Tracheal epithelial cell (primary cell): Measurements from ENCODE around the gene C1QTNF4. TPM values are rescaled to one million over a fixed set of nuclear protein-coding genes. Genes with fewer than 3 reads are reported as not detected.

Experiments used
- total RNA-seq: library from RNA; depleted of rRNA; stranded (reverse); fragments of >200 nt; gene quantifications from 2 replicates; pipeline ENCODE4 v1.2.1, GENCODE V29; 2014

C1QTNF4 gene
- total RNA-seq, result 0.43 TPM in 1 of 2 replicates, not detected in the other

DNA sequence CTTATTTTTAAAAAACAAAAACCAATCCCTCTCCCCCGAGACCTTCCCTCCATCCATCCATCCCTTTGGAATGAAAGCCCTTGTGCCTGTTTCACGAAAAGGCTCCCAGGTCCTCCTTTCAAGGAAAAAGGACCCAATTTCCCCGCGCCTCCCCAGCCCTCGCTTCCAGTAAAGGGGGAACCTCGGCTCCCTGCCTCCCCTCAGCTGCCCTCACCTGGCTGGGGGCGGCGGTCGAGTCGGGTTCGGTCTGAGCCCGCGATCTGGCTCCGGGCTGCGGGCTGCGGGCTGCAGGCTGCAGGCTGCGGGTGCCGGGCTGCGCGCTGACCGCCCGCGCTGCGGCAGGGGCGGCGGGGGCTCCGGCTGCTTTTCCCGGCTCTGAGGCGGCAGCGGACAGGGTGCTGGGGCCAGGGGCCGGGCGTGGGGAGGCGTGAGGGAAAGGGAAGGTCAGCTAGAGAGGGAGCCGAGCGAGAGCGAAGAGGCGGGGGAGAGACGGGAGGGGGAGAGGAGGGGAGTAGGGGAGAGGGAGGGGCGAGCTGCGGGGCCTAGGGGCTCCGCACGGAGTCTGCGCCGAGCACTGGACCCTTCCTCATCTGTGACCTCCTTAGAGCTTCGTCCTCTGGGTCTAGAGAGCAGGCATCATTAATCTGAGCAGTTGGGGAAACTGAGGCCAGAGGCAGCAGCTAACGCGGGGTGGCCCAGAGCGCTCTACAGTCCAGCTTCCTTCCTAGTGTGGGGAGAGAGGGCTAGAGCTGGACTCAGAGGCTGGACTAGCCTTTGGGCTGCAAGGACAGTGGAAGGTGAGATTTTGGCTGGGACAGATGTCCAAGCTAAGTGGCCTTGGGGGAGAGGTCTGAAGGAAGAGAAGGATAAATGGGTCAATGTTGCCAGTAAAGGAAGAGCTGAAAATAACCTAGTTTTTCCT, at the start of gene C1QTNF4:
Gene C1QTNF4 (minus strand): TSS at position 478 of the 922 bp plus-strand sequence. CDS start 3,601 bp downstream, outside the sequence.

DNA sequence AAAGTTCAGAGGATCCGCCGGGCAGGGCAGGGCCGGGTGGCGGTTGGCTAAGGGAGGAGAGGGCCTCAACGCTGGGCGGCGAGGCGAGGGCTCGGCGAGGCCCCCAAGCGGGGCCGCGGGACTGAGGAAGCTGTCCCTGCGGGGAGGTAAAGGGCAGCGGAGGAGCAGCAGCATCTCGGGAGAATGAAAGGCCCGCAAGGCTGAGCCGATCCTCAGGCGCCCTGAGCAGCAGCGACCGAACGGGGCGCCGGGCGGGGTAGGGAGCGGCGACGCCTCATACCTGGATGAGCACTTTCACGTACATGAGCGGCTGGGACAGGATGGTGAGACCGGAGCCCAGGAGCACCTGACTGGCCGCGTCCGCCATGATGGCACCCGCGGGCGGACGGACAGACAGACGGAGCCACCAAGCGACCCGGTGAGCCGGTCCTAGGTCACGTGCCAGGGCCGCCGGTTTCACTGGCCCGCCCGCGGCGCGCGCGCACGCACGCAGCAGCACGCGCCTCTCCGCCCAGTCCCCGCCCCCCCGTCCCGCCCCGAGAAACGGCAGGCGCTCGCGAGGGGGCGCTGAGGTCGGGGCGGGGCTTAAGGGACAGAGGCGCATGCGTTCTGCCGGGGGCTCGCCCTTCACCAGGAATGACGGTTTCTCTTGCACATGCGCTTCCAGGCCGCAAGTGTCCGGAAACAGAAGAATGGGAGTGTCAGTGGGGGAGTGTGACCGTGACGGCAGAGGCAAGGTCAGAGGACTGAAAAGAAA, 48.1 kb upstream of the C1QTNF4 start, which contains the start of gene MTCH2:
Gene MTCH2 (minus strand): TSS at position 461 of the 757 bp plus-strand sequence. CDS start 94 bp downstream, at position 367.

DNA sequence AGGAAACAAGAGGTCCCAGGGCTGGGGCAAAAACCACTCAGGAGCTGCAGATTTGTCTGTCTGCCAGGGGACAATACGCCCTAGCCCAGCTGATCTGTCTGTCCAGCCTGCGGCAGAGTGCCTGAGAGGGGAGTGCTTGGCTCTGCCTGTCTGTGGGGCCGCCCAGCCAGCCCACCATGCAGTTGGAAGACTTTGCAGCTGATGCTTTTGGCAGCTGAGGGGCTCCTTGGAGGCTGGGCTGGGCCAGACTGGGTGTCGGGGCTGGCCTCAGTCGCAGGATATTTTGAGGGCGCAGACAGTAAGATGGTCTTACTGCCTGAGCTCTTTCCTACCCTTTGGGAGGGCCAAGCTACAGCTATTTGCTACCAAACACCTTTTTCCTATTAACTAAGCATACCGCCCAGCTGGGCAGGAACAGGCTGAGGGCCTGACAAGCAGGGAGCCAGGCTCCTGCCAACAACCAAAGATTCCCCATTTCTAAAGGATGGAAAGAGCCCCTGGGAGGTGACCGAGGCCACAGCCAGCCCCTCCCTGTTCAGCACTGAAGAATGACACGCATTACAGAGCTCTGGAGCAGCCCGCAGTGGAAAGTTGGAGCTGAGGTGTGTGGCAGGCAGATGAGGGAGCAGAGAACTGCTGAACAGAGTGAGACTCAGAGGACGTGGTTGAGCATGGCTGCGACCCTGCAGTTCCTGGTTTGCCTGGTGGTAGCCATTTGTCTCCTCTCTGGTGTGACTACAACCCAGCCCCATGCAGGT, 7.9 kb downstream of the C1QTNF4 start, which contains the start of gene FAM180B:
Gene FAM180B (plus strand): TSS at position 581 of the 758 bp plus-strand sequence. CDS start 91 bp downstream, at position 672.

DNA sequence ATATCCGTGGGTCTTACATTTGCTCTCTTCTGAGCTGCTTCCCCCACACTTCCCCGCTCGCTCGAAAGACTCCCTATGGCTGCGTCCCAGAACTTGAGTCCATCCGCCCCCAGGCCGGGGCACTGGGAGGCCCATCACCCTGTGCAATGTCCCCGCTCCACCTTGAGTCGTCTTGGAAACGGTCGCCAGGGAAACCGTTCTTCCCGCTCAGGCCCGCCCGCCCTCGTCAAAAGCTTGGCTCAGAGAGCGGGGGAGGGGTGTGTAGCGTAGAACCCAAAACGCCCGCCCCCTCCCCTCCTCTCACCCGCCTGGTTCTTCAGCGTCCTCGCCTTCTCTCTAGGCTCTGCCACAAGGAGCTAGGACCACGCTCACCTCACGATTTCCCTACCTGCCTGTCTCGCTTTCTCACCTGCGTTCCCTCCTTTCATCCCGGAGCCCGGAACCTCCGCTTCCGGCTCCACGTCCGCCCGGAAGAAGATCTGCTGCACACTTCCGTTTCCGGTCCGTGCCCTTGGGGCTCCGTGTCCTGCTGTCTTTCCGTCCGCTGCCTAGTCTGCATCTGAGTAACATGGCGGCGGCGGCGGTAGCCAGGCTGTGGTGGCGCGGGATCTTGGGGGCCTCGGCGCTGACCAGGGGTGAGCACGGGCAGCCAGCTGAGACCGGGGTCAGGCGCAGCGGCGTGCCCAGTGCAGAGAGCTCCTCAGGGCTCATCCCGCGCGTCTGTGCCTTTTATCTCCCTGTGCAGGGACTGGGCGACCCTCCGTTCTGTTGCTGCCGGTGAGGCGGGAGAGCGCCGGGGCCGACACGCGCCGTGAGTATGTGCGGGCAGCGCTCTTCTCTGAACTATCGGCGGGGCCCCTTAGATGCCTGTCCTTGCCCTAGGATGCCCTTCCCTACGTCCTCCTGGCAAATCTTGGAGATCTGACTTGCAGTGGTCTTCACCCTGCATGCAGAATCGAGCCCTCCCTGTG, 15.4 kb downstream of the C1QTNF4 start, which contains the start of the genes KBTBD4 and NDUFS3:
Gene KBTBD4 (minus strand): TSS at position 447 of the 971 bp plus-strand sequence. CDS start 19 bp downstream, at position 428.
Gene NDUFS3 (plus strand): TSS at position 551 of the 971 bp plus-strand sequence. CDS start 18 bp downstream, at position 569.

DNA sequence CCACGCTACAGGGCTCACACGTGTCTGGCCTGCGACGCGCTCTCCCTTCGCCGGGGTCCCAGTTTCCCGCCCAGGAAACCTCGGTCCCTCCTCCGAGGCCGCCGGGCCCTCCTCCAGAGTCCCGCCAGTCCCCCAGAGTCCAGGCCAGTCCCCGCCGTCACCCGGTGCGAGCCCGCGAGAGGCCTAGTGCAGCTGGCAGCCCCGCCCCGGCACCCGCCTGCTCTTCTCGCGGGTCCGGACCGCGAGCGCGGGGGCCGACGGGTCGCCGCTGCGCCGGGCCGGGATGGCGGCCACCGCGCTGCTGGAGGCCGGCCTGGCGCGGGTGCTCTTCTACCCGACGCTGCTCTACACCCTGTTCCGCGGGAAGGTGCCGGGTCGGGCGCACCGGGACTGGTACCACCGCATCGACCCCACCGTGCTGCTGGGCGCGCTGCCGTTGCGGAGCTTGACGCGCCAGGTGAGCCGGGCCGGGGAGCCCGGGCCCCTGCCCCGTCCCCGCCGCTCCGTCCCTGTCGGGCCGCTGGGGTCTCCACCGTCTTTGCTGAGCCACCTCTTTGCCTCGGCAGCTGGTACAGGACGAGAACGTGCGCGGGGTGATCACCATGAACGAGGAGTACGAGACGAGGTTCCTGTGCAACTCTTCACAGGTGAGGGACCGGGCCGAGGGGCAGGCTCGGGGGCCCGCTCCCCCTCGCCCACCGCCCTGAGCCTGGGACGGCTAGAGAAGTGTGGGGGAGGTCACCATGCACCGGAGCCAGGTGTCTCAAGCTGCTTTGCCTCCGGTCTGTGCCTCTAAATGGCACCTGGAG, 28.7 kb downstream of the C1QTNF4 start, which contains the start of gene PTPMT1:
Gene PTPMT1 (plus strand): TSS at position 260 of the 809 bp plus-strand sequence. CDS start 24 bp downstream, at position 284.

DNA sequence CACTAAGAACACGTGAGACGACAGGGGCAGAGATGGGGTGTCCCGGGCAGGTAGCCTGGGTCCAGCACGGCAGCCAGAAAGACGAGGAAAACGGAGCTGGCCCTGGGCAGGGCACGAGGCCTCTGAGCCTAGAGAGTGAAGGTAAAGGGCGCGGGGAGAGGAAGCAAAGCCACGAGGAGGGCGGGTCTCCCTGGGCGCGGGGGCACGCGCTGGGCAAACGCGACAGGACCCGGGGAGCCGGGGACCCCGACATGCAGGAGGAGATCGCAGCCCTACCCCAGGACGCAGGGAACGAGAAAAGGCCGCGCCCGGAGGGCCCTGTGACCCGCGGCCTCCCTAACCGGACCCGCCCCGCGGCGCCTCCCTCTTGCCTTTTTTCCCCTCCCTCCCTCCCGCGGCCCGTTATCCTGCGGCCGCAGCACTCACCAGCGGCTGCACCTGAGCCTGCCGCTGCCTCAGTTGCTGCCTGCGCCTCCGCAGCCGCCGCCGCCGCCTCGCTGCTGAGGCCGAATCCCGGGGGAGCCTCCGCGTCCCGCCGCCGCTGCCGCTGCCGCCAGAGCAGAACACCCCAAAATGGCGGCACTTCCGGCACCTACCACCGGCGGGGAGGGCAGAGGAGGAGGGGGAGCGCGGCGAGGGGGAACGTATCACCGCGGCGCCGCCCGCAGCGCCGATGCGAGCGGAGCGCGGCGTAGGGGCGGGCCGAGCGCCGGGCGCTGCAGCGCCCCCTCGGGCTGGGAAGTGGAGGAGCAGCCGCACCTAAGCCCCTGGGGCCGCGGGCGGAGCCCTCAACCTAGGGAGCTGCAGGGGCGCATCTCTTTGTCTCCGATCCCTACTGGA, 41.4 kb downstream of the C1QTNF4 start, which contains the start of gene CELF1:
Gene CELF1 (minus strand): TSS at position 567 of the 840 bp plus-strand sequence. CDS start 53,609 bp downstream, outside the sequence.

Other genes starting within 250 kb of the C1QTNF4 start
- not detected in 2 replicates for gene MYBPC3, start 241.7 kb downstream of the C1QTNF4 start, total RNA-seq
- gene SPI1, start 215.9 kb downstream of the C1QTNF4 start, total RNA-seq, result not detected in 2 replicates
- gene SLC39A13, start 185.8 kb downstream of the C1QTNF4 start, total RNA-seq, result 29.4 and 35.7 TPM in 2 replicates
- 73.3 and 106 TPM in 2 replicates for gene PSMC3, start 168.0 kb downstream of the C1QTNF4 start, total RNA-seq
- 0.24 TPM in 1 of 2 replicates, not detected in the other for gene RAPSN, start 145.3 kb downstream of the C1QTNF4 start, total RNA-seq
- 65.0 and 90.6 TPM in 2 replicates for gene CELF1, start 41.3 kb downstream of the C1QTNF4 start, total RNA-seq
- 156 and 168 TPM in 2 replicates for gene PTPMT1, start 28.8 kb downstream of the C1QTNF4 start, total RNA-seq
- 12.8 and 14.9 TPM in 2 replicates for gene KBTBD4, start 15.4 kb downstream of the C1QTNF4 start, total RNA-seq
- 64.8 and 67.0 TPM in 2 replicates for gene NDUFS3, start 15.3 kb downstream of the C1QTNF4 start, total RNA-seq
- gene FAM180B, start 7.7 kb downstream of the C1QTNF4 start, total RNA-seq, result not detected in 2 replicates
- gene MTCH2, start 48.1 kb upstream of the C1QTNF4 start, total RNA-seq, result 66.3 and 76.6 TPM in 2 replicates
- 0.43 and 0.48 TPM in 2 replicates for gene AGBL2, start 121.0 kb upstream of the C1QTNF4 start, total RNA-seq
- gene FNBP4, start 172.9 kb upstream of the C1QTNF4 start, total RNA-seq, result 47.0 and 53.5 TPM in 2 replicates